Duodenal mucosa (tissue), 2 donors: Measurements from ENCODE around the gene KDM5B.
A peak's percentile ranks its signal among the peaks of the same experiment; 100 is the strongest.

Experiments
- H3K27ac ChIP-seq: one replicate; pipeline ENCODE4 v1.7.0; 2013; ENCODE audit warnings: low read depth, low read length
- H3K27me3 ChIP-seq, 2 donors: one replicate each; pipeline ENCODE4 v1.7.0; 2013; ENCODE audit warnings: low read length in 2 of 2, control low read depth in 1 of 2; ENCODE audit not compliant: insufficient read depth in 2 of 2, control insufficient read depth in 1 of 2
- H3K36me3 ChIP-seq, 2 donors: one replicate each; pipeline ENCODE4 v1.7.0; 2013; ENCODE audit warnings: low read length in 2 of 2, control low read depth in 1 of 2; ENCODE audit not compliant: insufficient read depth in 2 of 2, control insufficient read depth in 1 of 2
- H3K4me1 ChIP-seq, 2 donors: one replicate each; pipeline ENCODE4 v1.7.0; 2013; ENCODE audit warnings: low read length in 2 of 2, control low read depth in 1 of 2; ENCODE audit not compliant: insufficient read depth in 2 of 2, control insufficient read depth in 1 of 2
- H3K4me3 ChIP-seq, 2 donors: one replicate each; pipeline ENCODE4 v1.7.0; 2013; ENCODE audit warnings: low read length in 2 of 2, low read depth in 1 of 2
- H3K9ac ChIP-seq, 2 donors: one replicate each; pipeline ENCODE4 v1.7.0; 2013; ENCODE audit warnings: low read length in 2 of 2, low read depth in 1 of 2
- H3K9me3 ChIP-seq, 2 donors: one replicate each; pipeline ENCODE4 v1.7.0; 2013; ENCODE audit warnings: low read length in 2 of 2, control low read depth in 1 of 2; ENCODE audit not compliant: control insufficient read depth in 1 of 2

The KDM5B gene

GRCh38 chr1:202807926-202808757, at the start of gene KDM5B:
Gene KDM5B (minus strand): TSS chr1:202808421. CDS start chr1:202808305, 116 bp downstream.
- no peaks in the 10 kb centered on the region for H3K27me3 ChIP-seq
- peak within 1 kb of the TSS; percentile 78 to 92 for H3K4me3 ChIP-seq
- peak within 1 kb of the TSS; percentile 67 for H3K27ac ChIP-seq
- H3K36me3 ChIP-seq: no peaks in the 10 kb centered on the region
- H3K9me3 ChIP-seq: no peaks in the 10 kb centered on the region
- peak within 1 kb of the TSS; percentile 73 to 85 for H3K9ac ChIP-seq
- peaks cover 27 to 39% of the 10 kb centered on the region in 2 donors for H3K4me1 ChIP-seq

DNA sequence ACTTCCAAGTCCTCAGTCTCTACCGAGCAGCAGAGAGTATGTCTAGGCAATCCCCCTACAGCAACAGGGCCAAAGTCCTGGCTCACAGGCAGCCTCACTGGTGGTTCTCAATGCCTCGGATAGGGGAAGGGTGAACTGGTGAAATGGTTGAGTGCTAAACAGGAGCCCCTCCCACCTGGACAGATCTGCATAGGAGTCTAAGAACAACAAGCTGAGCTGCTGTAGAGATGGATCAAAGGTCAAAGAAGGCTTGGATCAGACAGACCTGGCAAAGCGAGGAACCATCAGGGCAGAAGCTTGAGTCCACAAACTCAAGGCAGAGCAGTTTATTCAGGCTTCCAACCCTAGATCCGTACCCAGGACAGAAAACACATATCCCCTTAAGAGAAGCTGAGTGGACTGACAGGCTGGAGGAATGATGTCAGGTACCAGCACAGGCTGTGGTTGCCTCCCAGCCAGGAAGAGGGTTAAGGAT, 49.0 kb upstream of the KDM5B start:
- no peak overlapping the region for H3K4me3 ChIP-seq
- peaks cover 38 to 41% of the 10 kb centered on the region in 2 donors for H3K4me1 ChIP-seq
- H3K36me3 ChIP-seq: peaks cover 0 to 11% of the 10 kb centered on the region in 2 donors
- no peaks in the 10 kb centered on the region for H3K27me3 ChIP-seq
- H3K9me3 ChIP-seq: no peaks in the 10 kb centered on the region
- no peak overlapping the region for H3K27ac ChIP-seq
- no peak overlapping the region for H3K9ac ChIP-seq

- H3K36me3 ChIP-seq: peaks cover 0 to 11% of the 10 kb centered on the region in 2 donors
- no peaks in the 10 kb centered on the region for H3K27me3 ChIP-seq
- H3K9ac ChIP-seq: no peak overlapping the region
- H3K27ac ChIP-seq: no peak overlapping the region
- no peak overlapping the region for H3K4me3 ChIP-seq
- H3K9me3 ChIP-seq: no peaks in the 10 kb centered on the region
- peaks cover 34 to 36% of the 10 kb centered on the region in 2 donors for H3K4me1 ChIP-seq
Observed at GRCh38 chr1:202856014-202856413, 47.8 kb upstream of the KDM5B start.

DNA sequence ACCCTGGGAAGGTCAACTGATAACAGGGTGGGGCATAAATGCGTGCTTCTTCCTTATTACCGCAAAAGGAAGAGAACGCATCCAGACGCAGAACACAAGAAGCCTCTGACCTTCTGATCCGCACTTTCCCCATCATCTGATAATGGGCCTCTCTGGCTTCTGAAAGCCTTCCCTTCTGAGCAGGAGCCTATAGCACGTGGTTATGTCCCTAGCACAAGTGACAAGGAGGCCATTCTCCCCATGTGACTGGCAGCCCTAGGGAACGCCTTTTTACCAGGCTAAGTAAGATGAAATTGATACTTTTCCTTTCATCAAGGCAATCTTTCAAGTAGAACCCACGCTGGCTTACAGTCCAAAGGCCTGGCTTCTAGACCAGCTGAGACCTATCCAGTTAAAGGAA, 46.6 kb upstream of the KDM5B start:
- Histone ChIP-seq H3K27ac (no peak overlapping the region), H3K4me1 (peaks cover 28 to 30% of the 10 kb centered on the region in 2 donors), H3K36me3 (peaks cover 0 to 11% of the 10 kb centered on the region in 2 donors), H3K27me3 (no peaks in the 10 kb centered on the region), H3K9me3 (no peaks in the 10 kb centered on the region), H3K9ac (no peak overlapping the region), H3K4me3 (no peak overlapping the region)

GRCh38 chr1:202852163-202852904, 44.1 kb upstream of the KDM5B start:
- H3K27me3 ChIP-seq: no peaks in the 10 kb centered on the region
- H3K9me3 ChIP-seq: no peaks in the 10 kb centered on the region
- H3K27ac ChIP-seq: no peak overlapping the region
- peaks cover 0 to 11% of the 10 kb centered on the region in 2 donors for H3K36me3 ChIP-seq
- no peak overlapping the region for H3K4me3 ChIP-seq
- H3K4me1 ChIP-seq: peaks cover 7% of the 10 kb centered on the region in 2 donors
- H3K9ac ChIP-seq: no peak overlapping the region

DNA sequence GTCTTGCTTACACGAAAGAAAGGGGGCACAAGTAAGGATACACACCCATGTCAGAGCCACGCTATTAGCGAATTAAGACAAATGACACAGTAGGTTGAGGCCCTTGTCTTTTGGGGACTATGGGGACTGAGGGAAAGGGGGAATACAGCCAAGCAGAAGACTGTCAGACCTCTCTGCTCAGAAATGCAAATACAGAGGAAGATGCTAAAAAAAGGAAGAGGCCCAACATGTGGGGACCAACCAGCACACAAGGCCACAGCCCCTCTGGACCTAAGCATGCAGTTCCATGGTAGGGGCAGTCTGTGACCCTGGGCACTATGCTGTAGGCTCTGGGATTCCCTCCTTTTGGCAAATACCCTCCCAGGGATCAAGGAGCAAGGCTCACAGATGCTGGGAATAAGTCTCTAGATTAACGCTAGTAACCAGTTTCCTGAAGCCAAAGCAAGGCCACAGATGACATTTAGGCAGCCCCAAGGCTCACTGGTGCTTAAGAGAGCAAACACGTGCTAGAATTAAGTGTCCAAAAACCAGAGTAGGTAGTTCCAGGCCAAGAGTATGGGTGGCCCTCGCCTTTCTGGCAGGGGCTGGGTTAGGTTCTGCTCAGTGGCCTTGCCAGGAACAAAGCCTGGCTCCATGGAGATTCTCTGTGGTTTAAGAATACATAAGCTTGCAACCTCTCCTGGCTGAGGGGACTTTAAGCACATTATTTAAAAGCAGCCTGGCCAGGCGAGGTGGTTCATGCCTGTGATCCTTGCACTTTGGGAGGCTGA, 42.6 kb upstream of the KDM5B start:
- Histone ChIP-seq H3K27ac (no peak overlapping the region), H3K4me1 (no peaks in the 10 kb centered on the region), H3K4me3 (no peak overlapping the region), H3K27me3 (no peaks in the 10 kb centered on the region), H3K36me3 (peaks cover 0 to 7% of the 10 kb centered on the region in 2 donors), H3K9ac (no peak overlapping the region), H3K9me3 (no peaks in the 10 kb centered on the region)

GRCh38 chr1:202848191-202848542, 39.9 kb upstream of the KDM5B start:
- no peak overlapping the region for H3K27ac ChIP-seq

GRCh38 chr1:202844935-202845334, 36.7 kb upstream of the KDM5B start:
- Histone ChIP-seq H3K27ac (no peak overlapping the region), H3K36me3 (no peaks in the 10 kb centered on the region), H3K4me1 (no peaks in the 10 kb centered on the region), H3K9me3 (no peaks in the 10 kb centered on the region), H3K4me3 (no peak overlapping the region), H3K27me3 (no peaks in the 10 kb centered on the region), H3K9ac (no peak overlapping the region)

More at GRCh38 chr1:202848191-202848542, 39.9 kb upstream of the KDM5B start:
- no peak overlapping the region for H3K4me3 ChIP-seq
- H3K4me1 ChIP-seq: no peaks in the 10 kb centered on the region
- H3K9me3 ChIP-seq: no peaks in the 10 kb centered on the region
- no peak overlapping the region for H3K9ac ChIP-seq
- no peaks in the 10 kb centered on the region for H3K36me3 ChIP-seq
- H3K27me3 ChIP-seq: no peaks in the 10 kb centered on the region

- H3K4me1 ChIP-seq: no peaks in the 10 kb centered on the region
- no peak overlapping the region for H3K4me3 ChIP-seq
- no peak overlapping the region for H3K27ac ChIP-seq
- H3K36me3 ChIP-seq: no peaks in the 10 kb centered on the region
- no peak overlapping the region for H3K9ac ChIP-seq
- H3K9me3 ChIP-seq: no peaks in the 10 kb centered on the region
- no peaks in the 10 kb centered on the region for H3K27me3 ChIP-seq
Observed at GRCh38 chr1:202844259-202844658, 36.0 kb upstream of the KDM5B start.
